Measurements from ENCODE around the gene ENPP6.

DNA sequence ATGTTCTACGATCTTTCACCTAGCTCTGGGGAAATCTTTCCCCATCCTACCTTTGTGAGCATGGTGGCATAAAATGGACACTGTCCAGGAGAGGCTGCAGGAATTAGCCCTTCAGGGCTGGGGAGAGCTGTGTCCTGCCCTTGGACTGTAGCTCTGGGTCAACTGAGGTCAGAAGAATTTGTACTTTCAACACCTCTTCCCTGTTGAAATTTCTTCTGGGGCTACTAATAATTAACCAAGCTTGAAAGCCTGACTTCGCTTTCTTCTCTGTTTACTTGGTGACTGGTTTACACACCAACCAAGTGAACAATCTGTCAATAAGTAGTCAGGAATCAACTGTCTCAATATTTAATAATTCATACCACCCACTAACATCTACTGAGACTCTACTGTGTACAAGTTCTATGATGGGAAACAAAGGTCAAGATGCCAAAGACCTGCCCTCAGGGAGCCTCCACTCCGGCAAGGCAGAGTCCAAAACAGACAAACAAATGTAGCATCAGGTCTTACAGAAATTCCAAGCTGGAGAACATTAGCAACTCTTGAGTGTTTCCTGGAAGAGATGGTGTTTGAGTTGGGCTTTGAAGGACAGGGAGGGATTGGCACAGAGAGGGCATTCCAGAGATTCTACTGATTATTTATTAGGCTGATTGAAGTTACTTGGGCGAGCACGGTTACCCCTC, 113.1 kb downstream of the ENPP6 start:
- TF ChIP-seq CTCF (IDR thresholded peaks at IDR 0.05), result no peak
- TF ChIP-seq POLR2A (IDR thresholded peaks at IDR 0.05), result no peak
- TF ChIP-seq POLR2AphosphoS5 (IDR thresholded peaks at IDR 0.05), result peak; percentile 28 to 54
- peak in 3 of 4 donors; percentile 51 to 90 (median 68) for TF ChIP-seq EP300 (IDR thresholded peaks at IDR 0.05)

Measured in upper lobe of left lung (tissue), 4 donors.